ENCODE measurements around the gene PAX5.

The PAX5 gene

DNA sequence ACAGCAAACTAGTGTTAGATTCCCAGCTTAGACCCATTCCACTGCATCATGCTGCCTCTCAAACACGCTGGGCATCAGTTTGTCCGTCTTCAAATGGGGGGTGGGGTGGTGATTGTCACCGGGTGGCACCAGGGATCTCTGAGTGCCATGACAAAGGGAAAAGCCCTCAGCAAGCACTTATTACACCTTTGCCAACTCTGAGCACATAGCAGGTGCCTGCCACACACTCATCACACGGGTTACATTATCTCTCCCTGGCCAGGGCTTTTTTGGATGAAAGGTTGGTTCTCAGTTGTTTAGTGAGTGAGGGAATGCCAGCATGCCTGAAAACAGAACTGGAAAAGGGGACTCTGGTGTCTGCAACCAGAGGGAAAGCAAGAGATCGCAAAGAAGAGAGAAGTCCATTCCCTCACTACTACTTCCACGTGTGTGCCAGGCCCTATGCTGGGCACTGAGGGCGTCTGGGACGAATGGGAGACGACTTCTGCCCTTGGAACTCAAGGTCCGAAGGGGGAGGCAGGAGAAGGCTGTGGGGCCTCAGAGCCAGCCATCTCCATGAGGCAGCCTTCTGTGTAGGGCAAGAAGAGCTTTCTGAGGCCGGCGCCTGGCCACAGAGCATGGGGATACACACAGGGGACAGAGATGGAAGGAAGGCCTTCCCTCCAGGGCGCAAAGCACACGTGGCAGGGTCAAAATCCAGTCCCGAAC lies 48.9 kb downstream of the PAX5 start:
- TF ChIP-seq, protein P1, sequence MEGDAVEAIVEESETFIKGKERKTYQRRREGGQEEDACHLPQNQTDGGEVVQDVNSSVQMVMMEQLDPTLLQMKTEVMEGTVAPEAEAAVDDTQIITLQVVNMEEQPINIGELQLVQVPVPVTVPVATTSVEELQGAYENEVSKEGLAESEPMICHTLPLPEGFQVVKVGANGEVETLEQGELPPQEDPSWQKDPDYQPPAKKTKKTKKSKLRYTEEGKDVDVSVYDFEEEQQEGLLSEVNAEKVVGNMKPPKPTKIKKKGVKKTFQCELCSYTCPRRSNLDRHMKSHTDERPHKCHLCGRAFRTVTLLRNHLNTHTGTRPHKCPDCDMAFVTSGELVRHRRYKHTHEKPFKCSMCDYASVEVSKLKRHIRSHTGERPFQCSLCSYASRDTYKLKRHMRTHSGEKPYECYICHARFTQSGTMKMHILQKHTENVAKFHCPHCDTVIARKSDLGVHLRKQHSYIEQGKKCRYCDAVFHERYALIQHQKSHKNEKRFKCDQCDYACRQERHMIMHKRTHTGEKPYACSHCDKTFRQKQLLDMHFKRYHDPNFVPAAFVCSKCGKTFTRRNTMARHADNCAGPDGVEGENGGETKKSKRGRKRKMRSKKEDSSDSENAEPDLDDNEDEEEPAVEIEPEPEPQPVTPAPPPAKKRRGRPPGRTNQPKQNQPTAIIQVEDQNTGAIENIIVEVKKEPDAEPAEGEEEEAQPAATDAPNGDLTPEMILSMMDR (IDR thresholded peaks at IDR 0.05; ENCODE audit: low read depth, low read length), result no peak
- no peak for DNase-seq (ENCODE audit: extremely low read depth, low read depth)

DNA sequence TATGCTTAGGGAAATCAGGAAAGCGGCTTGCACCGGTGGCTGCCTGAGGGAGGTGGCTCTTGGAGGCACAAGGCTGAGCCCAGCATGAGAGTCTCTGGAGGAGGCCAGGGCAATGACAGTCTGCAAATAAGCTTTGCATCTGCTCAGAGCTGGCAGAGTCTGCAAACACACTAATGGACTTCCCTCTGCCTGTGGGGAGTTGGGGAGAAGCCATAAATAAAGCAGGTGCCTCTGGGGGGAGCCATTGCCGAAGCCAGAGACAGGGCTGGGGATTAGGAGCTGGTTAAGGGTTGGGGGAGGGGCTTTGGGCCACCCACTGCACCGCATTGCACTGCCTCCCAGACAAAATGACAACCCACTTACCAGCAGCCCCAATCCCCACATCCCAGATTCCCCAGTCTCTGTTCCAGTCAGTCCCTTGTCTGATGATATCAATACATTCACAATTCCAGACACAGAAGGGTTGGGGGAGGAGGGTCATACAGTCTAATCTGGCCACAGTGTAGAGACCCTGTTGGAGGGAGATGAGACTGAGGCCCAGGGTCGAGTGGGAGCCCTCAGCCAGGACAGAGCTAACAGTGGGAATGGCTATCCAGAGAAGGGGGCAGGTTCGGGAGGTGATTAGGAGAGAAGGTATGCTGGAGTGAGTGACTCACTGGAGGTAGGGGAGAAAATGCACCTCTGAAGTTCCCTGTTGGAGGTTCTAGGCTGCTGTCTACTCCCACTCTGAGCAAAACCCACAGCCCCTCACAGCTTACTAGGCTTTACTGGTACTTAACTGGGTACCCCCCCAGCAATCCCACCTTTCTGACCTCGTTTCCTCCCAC lies 53.7 kb downstream of the PAX5 start:
- no peak for DNase-seq (ENCODE audit: extremely low read depth, low read depth)
- TF ChIP-seq, protein P1 (IDR thresholded peaks at IDR 0.05; ENCODE audit: low read depth, low read length), result no peak

DNA sequence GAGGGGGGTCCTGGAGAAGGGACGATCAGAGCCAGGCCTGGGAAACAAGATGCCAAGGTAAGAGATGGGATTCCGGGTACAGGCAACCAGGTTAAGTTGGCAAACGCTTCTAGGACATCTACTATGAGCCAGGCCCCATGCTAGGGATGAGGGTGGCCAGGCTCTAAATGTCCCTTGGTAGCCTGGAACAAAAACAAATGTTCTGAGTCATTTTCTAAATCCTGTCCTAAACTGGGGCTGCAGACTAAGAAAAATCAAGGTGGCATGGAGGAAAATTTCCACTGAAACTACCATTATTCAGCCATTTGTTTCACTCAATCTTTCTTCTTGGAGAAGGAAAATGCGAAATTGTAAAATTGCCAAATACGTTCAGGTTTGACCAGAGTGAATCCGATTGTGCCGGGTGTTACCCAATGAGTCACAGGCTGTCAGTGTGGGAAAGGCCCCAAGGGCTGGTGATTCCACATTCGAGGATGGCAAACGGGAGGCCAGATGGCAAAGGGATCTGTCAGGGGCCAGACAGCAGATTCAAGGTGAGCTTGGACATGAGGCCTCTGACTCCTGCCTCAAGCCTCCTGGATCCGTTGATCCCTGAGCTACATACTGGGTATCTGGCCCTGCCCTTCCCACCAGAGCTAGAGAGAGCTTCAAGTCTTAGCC lies 57.6 kb downstream of the PAX5 start:
- TF ChIP-seq, protein P1 (IDR thresholded peaks at IDR 0.05; ENCODE audit: low read depth, low read length), result no peak
- no peak for DNase-seq (ENCODE audit: extremely low read depth, low read depth)

DNA sequence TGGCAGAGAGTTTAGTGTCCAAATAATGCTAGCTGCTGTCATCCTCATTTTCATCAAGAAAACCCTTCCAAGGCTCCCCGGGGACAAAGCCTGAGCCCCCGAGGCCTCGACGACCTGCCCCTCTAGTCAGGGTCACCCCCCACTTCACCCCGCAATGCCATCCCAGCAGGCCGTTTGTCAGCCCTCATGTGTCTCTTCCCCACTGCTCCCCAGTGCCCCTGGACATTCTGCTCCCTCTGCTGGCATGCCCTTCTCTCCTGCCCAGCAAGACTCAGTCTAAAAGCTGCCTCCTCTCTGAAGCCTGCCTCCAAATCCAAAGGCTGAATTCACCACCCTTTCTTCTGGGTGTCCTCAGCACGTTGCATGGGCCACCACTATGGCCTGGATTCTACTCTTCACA lies 59.3 kb downstream of the PAX5 start:
- DNase-seq (ENCODE audit: extremely low read depth, low read depth), result no peak
- TF ChIP-seq, protein P1 (IDR thresholded peaks at IDR 0.05; ENCODE audit: low read depth, low read length), result no peak; the same call in 1 of the 2 replicates

DNA sequence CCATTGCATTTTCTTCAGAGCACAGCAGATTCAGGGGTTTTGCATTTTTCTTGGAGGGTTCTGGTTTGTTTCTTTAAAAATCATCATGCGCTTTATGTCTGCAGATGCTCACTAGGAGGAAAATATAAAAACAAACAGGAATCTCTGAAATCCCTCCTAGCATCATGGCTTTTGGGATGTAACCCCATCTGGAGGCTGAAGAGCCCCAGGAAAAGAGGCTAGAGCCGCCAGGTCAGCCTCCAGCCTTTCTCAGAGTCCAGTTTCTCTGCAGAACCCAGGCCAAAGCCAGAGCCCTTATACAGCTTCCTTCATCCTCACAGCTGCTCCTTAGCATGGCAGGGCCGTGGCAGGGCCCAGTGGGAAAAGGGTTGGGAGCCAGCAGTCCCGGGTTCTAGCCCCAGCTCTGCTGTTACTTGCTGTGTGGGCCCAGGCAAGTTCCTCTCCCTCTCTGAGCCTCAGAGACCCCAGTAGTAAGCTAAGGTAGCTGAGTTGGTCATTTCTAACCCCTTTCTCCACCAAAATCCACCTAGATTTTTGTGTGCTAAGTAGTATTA lies 62.1 kb downstream of the PAX5 start:
- TF ChIP-seq, protein P1 (IDR thresholded peaks at IDR 0.05; ENCODE audit: low read depth, low read length), result no peak
- no peak for DNase-seq (ENCODE audit: extremely low read depth, low read depth)

DNA sequence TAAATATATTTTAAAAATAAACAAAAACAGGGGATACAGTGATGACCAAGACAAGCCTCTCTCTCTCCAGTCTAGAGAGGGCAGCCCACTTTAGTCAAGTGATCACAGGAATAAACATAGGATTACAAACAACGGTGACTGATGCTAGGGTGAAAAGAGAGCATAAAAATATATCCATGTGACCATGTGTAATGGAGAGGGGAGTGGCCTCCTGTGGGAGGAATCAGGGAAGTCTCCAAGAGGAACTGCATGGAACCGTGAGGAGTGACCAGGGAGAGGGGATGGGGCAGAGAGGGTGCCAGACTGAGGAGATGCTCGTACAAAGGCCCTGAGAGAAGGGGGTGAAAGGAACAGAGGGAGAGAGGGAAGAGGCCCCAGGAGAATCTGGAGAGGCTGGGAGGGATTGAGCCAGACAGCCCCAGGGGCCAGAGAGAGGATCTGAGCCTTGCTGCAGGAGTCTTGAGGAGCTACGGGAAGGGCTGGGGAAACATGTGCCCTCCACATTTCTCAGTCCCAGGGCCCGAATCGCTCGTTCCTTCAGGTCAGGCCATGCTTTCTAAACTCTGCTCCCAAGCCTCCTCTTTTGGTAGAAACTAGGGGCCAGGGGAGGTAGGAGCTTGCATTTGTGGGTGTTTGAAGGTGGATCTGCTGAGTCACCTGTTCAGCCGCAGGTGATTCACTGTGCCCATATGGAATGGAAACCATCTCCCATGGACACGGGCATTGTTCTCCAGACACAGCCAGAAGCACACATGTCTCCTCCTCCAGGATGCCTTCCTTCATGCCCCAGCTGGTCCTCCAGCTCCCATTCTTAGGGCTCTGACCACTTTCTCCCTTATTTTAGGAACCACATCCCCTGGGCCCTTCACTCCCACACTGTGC lies 63.8 kb downstream of the PAX5 start:
- TF ChIP-seq, protein P1 (IDR thresholded peaks at IDR 0.05; ENCODE audit: low read depth, low read length), result no peak
- DNase-seq (ENCODE audit: extremely low read depth, low read depth), result no peak

Measured in AG09319 (cell line).